Activated CD4-positive, alpha-beta T cell treated with anti-CD3 and anti-CD28 coated beads, Interleukin-2, amount 10 ng/mL, durations not matched to agents 7 days and 5 days (primary cell): Measurements from ENCODE around the gene CARD11. TPM values are rescaled to one million over a fixed set of nuclear protein-coding genes. Genes with fewer than 3 reads are reported as not detected.

Experiments used
- CTCF ChIA-PET: fragments of 350-600 bp; sonication (Branson Sonifier 250); formaldehyde crosslinking; loops from one replicate; lab custom pipeline; 2021; ENCODE audit warnings: antibody characterized with exemption; lab: Charles Lee
- POLR2A ChIA-PET: fragments of 350-600 bp; sonication (Branson Sonifier 250); formaldehyde crosslinking; loops from one replicate; lab custom pipeline; 2021; ENCODE audit warnings: antibody characterized with exemption; lab: Charles Lee
- DNase-seq: peaks from one replicate; pipeline ENCODE4 v3.0.0-alpha.2; 2020
- H3K27ac Mint-ChIP-seq: one replicate; pipeline ENCODE4 v1.8.0; 2021; ENCODE audit warnings: mild to moderate bottlenecking, moderate library complexity, mixed read lengths
- H3K27me3 Mint-ChIP-seq: one replicate; pipeline ENCODE4 v1.8.0; 2021; ENCODE audit warnings: mixed read lengths
- H3K36me3 Mint-ChIP-seq: one replicate; pipeline ENCODE4 v1.8.0; 2021; ENCODE audit warnings: low read depth, mixed read lengths
- H3K4me1 Mint-ChIP-seq: one replicate; pipeline ENCODE4 v1.8.0; 2021; ENCODE audit warnings: mixed read lengths
- H3K4me3 Mint-ChIP-seq: one replicate; pipeline ENCODE4 v1.8.0; 2021; ENCODE audit warnings: mild to moderate bottlenecking, moderate library complexity, mixed read lengths
- H3K9me3 Mint-ChIP-seq: one replicate; pipeline ENCODE4 v1.8.0; 2021; ENCODE audit warnings: mixed read lengths
- total RNA-seq, 2 experiments: library from RNA; stranded (reverse); gene quantifications; one replicate each; pipeline ENCODE4 v1.2.3, GENCODE V29; 2021

CARD11 gene
- total RNA-seq, 2 experiments from 2014 or later, result 160 to 167 TPM

- H3K4me1 Mint-ChIP-seq, result peaks cover 30% of the 10 kb centered on the region
- POLR2A ChIA-PET, result no interaction called here
- no peaks in the 10 kb centered on the region for H3K27me3 Mint-ChIP-seq
- no peak for DNase-seq
- CTCF ChIA-PET, result interaction anchor here (0.6 kb wide), 1 partner anchor 151 kb away, joined by 4 read pairs; no protein-coding TSS in a partner anchor
- no peak overlapping the region for H3K27ac Mint-ChIP-seq
- no peaks in the 10 kb centered on the region for H3K9me3 Mint-ChIP-seq
- no peak overlapping the region for H3K4me3 Mint-ChIP-seq
- no peaks in the 10 kb centered on the region for H3K36me3 Mint-ChIP-seq
Measured at GRCh38 chr7:2861509-2861908, 182.2 kb downstream of the CARD11 start.

- Mint-ChIP-seq H3K27me3 (no peaks in the 10 kb centered on the region), H3K4me1 (peaks cover 30% of the 10 kb centered on the region), H3K27ac (no peak overlapping the region), H3K4me3 (no peak overlapping the region), H3K9me3 (no peaks in the 10 kb centered on the region), H3K36me3 (no peaks in the 10 kb centered on the region)
- CTCF ChIA-PET, result no interaction called here
- no peak for DNase-seq
- POLR2A ChIA-PET, result no interaction called here
Measured at GRCh38 chr7:2860627-2861133, 183.0 kb downstream of the CARD11 start.

GRCh38 chr7:2859952-2860351, 183.7 kb downstream of the CARD11 start:
- Mint-ChIP-seq H3K36me3 (no peaks in the 10 kb centered on the region), H3K4me1 (peaks cover 28% of the 10 kb centered on the region), H3K27ac (no peak overlapping the region), H3K4me3 (no peak overlapping the region), H3K9me3 (no peaks in the 10 kb centered on the region), H3K27me3 (no peaks in the 10 kb centered on the region)
- ChIA-PET POLR2A (no interaction called here), CTCF (no interaction called here)
- no peak for DNase-seq

- H3K36me3 Mint-ChIP-seq, result no peaks in the 10 kb centered on the region
- POLR2A ChIA-PET, result interaction anchor here (0.7 kb wide), 1 partner anchor 145 kb away, joined by 3 read pairs; no protein-coding TSS in a partner anchor
Measured at GRCh38 chr7:2858621-2859020, 185.0 kb downstream of the CARD11 start.

GRCh38 chr7:2856388-2857169, 187.1 kb downstream of the CARD11 start:
- Mint-ChIP-seq H3K27ac (no peak overlapping the region), H3K4me1 (no peaks in the 10 kb centered on the region), H3K36me3 (no peaks in the 10 kb centered on the region), H3K4me3 (no peak overlapping the region), H3K27me3 (no peaks in the 10 kb centered on the region), H3K9me3 (no peaks in the 10 kb centered on the region)
- DNase-seq, result no peak
- ChIA-PET POLR2A (interaction anchor here (0.6 kb wide), 1 partner anchor 38 kb away, joined by 3 read pairs; no protein-coding TSS in a partner anchor), CTCF (interaction anchor here (0.6 to 0.7 kb wide), 3 partner anchors 8 to 1651 kb away, joined by 3 to 4 read pairs (median 4); no protein-coding TSS in a partner anchor)

More at GRCh38 chr7:2858621-2859020, 185.0 kb downstream of the CARD11 start:
- no peak for DNase-seq
- H3K9me3 Mint-ChIP-seq, result no peaks in the 10 kb centered on the region
- no peak overlapping the region for H3K27ac Mint-ChIP-seq
- no peak overlapping the region for H3K4me3 Mint-ChIP-seq
- H3K4me1 Mint-ChIP-seq, result peaks cover 14% of the 10 kb centered on the region
- CTCF ChIA-PET, result interaction anchor here (1.0 to 1.1 kb wide), 2 partner anchors 15 to 139 kb away, joined by 3 read pairs; no protein-coding TSS in a partner anchor
- H3K27me3 Mint-ChIP-seq, result no peaks in the 10 kb centered on the region

Other genes starting within 250 kb of the CARD11 start
- gene GNA12, start 199.6 kb downstream of the CARD11 start, total RNA-seq, result 10 to 100 TPM; 16.2 to 17.1 TPM